Measurements from ENCODE around the gene SDHB. TPM values are rescaled to one million over a fixed set of nuclear protein-coding genes. Genes with fewer than 3 reads are reported as not detected.

Gene SDHB
- total and polyA plus RNA-seq, 2 of the 13 experiments (the other 11 are each of a cell fraction or from before 2014, with no cell fraction given): 136 to 142 TPM

GRCh38 chr1:17053685-17054410 is at the start of gene SDHB (continued):
- TF ChIP-seq SMARCC2 (IDR thresholded peaks at IDR 0.05) (no peak), ZNF704 (CRISPR knock-in tag; IDR thresholded peaks at IDR 0.05; ENCODE audit: borderline replicate concordance) (peak; percentile 79; the same call in 1 of the 2 replicates), SMYD3 (CRISPR knock-in tag; IDR thresholded peaks at IDR 0.05) (no peak), HOXA3 (CRISPR knock-in tag; IDR thresholded peaks at IDR 0.05) (peak; percentile 94), PRDM4 (CRISPR knock-in tag; IDR thresholded peaks at IDR 0.05; ENCODE audit: borderline replicate concordance) (no peak), MAFG (CRISPR knock-in tag; IDR thresholded peaks at IDR 0.05) (no peak), KDM5B (CRISPR knock-in tag; IDR thresholded peaks at IDR 0.05; ENCODE audit: borderline replicate concordance) (peak; percentile 23; the same call in 1 of the 2 replicates), ELK4 (CRISPR knock-in tag; IDR thresholded peaks at IDR 0.05; ENCODE audit: borderline replicate concordance) (no peak), ZBTB7A (CRISPR knock-in tag; IDR thresholded peaks at IDR 0.05) (peak; percentile 71; the same call in 1 of the 2 replicates), CBFB (CRISPR knock-in tag; IDR thresholded peaks at IDR 0.05) (no peak), MIER3 (CRISPR knock-in tag; IDR thresholded peaks at IDR 0.05; ENCODE audit: borderline replicate concordance) (peak; percentile 67; the same call in 1 of the 2 replicates), TEAD3 (CRISPR knock-in tag; optimal IDR thresholded peaks at IDR 0.05; ENCODE audit: borderline replicate concordance) (peak; percentile 36), JARID2 (CRISPR knock-in tag; IDR thresholded peaks at IDR 0.05; ENCODE audit: insufficient replicate concordance) (no peak), RFX5 (IDR thresholded peaks at IDR 0.05; ENCODE audit: low read depth, low read length) (peak; percentile 19; the same call in 1 of the 2 replicates), CERS6 (CRISPR knock-in tag; IDR thresholded peaks at IDR 0.05) (no peak), ZBTB3 (CRISPR knock-in tag; IDR thresholded peaks at IDR 0.05; ENCODE audit: borderline replicate concordance, low read depth) (no peak), THAP9 (CRISPR knock-in tag; IDR thresholded peaks at IDR 0.05; ENCODE audit: borderline replicate concordance) (peak; percentile 93; the same call in 1 of the 2 replicates), PBX3 (CRISPR knock-in tag; IDR thresholded peaks at IDR 0.05; ENCODE audit: borderline replicate concordance) (no peak), ERF (CRISPR knock-in tag; IDR thresholded peaks at IDR 0.05) (peak; percentile 75)

All from HepG2 (cell line).